Psoas muscle (tissue), 8 donors: Measurements from ENCODE around the gene PDE5A. TPM values are rescaled to one million over a fixed set of nuclear protein-coding genes. Genes with fewer than 3 reads are reported as not detected.

Experiments
- ATAC-seq, 4 donors: fragments of 200-7000 bp; cut with Tn5 transposase; one replicate each; pipeline ENCODE4 v1.9.1; 2020; ENCODE audit warnings: moderate library complexity in 3 of 4, mild to moderate bottlenecking in 2 of 4
- DNase-seq, 2 donors: peaks; one replicate each; pipeline ENCODE4 v3.0.0-alpha.2; 2020
- H3K27ac ChIP-seq: fragments of 200-600 bp; one replicate; pipeline ENCODE4 v1.8.0; 2022
- H3K27me3 ChIP-seq, 3 donors: fragments of 200-600 bp in 1 of 3; one replicate each; pipeline versions ENCODE4 v1.6.1 to v1.8.0; 2013 to 2022; ENCODE audit warnings: low read length in 2 of 3, mild to moderate bottlenecking in 2 of 3, moderate library complexity in 1 of 3; ENCODE audit not compliant: insufficient read depth in 3 of 3
- H3K36me3 ChIP-seq, 2 donors: fragments of 200-600 bp in 1 of 2; one replicate each; pipeline versions ENCODE4 v1.6.1 to v1.8.0; 2013 to 2022; ENCODE audit warnings: low read depth in 1 of 2, mild to moderate bottlenecking in 1 of 2, moderate library complexity in 1 of 2; ENCODE audit not compliant: insufficient read depth in 1 of 2
- H3K4me1 ChIP-seq: fragments of 200-600 bp; one replicate; pipeline ENCODE4 v1.8.0; 2022
- H3K4me3 ChIP-seq: fragments of 200-600 bp; one replicate; pipeline ENCODE4 v1.8.0; 2022; ENCODE audit warnings: mild to moderate bottlenecking
- H3K9me3 ChIP-seq: fragments of 200-600 bp; one replicate; pipeline ENCODE4 v1.8.0; 2022
- WGBS, 3 donors: extraction: QIAGEN DNeasy Blood & Tissue Kit; methylation state at CpG; one replicate each; pipeline versions ENCODE4 v1.1.6 to v1.1.7; 2013; 5-methylcytosine and 5-hydroxymethylcytosine counted together
- intact Hi-C, 2 donors: fragments of 100-400 bp; cut with DNase I; formaldehyde crosslinking; loops; one replicate each; pipeline versions ENCODE4 v1.11.0 to v1.14.2; 2022
- polyA plus RNA-seq, 3 donors: library from polyadenylated mRNA; stranded (reverse); fragments of 200-250 nt; gene quantifications; one replicate each; pipeline ENCODE4 v1.2.3, GENCODE V29; 2013
- total RNA-seq, 4 donors: library from RNA; stranded (reverse); fragmentation: NEBNext Ultra II Directional in 2 of 4; extraction: Animal tissue kit (Norgen Biotek cat#: 25700) in 2 of 4; gene quantifications; one replicate each; pipeline versions ENCODE4 v1.2.1 to v1.2.4, GENCODE V29; 2021 to 2023
- TF ChIP-seq, protein P1 (sequence below): fragments of 200-600 bp; IDR thresholded peaks from one replicate; pipeline ENCODE4 v1.8.0; 2022; ENCODE audit warnings: antibody characterized with exemption
- donor health status: healthy with polysubstance abuse.
- donor health status: DM: no; HTN: no; CAD: no; lungs with moderate emphysema.
- donor health status: Bipolar disorder and iron deficiency.
- donor health status: healthy.
- donor health status: DM: yes; HTN: yes; CAD: no.
- donor health status: DM: no; HTN: no; CAD: no.
- donor health status: DM: no; HTN: no; CAD: no.
- donor health status: DM: yes; HTN: yes; CAD: no.

The PDE5A gene
- total and polyA plus RNA-seq, 7 donors: 0.60 to 21.1 (median 4.4) TPM

GRCh38 chr4:119657111-119657611, 28.6 kb upstream of the PDE5A start:
- no peaks in the 10 kb centered on the region for H3K27me3 ChIP-seq
- ATAC-seq (no peak), DNase-seq (no peak)
- no peaks in the 10 kb centered on the region for H3K4me1 ChIP-seq
- no peak overlapping the region for H3K4me3 ChIP-seq
- intact Hi-C loops: no loop called here
- H3K27ac ChIP-seq: no peak overlapping the region
- TF ChIP-seq, protein P1, sequence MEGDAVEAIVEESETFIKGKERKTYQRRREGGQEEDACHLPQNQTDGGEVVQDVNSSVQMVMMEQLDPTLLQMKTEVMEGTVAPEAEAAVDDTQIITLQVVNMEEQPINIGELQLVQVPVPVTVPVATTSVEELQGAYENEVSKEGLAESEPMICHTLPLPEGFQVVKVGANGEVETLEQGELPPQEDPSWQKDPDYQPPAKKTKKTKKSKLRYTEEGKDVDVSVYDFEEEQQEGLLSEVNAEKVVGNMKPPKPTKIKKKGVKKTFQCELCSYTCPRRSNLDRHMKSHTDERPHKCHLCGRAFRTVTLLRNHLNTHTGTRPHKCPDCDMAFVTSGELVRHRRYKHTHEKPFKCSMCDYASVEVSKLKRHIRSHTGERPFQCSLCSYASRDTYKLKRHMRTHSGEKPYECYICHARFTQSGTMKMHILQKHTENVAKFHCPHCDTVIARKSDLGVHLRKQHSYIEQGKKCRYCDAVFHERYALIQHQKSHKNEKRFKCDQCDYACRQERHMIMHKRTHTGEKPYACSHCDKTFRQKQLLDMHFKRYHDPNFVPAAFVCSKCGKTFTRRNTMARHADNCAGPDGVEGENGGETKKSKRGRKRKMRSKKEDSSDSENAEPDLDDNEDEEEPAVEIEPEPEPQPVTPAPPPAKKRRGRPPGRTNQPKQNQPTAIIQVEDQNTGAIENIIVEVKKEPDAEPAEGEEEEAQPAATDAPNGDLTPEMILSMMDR: no peak
- no peaks in the 10 kb centered on the region for H3K9me3 ChIP-seq
- H3K36me3 ChIP-seq: no peaks in the 10 kb centered on the region

- Histone ChIP-seq H3K9me3 (no peaks in the 10 kb centered on the region), H3K27me3 (no peaks in the 10 kb centered on the region), H3K4me1 (no peaks in the 10 kb centered on the region), H3K27ac (no peak overlapping the region), H3K36me3 (no peaks in the 10 kb centered on the region), H3K4me3 (no peak overlapping the region)
- TF ChIP-seq, protein P1: no peak
- no peak for DNase-seq
- ATAC-seq: no peak
- intact Hi-C loops: no loop called here
Observed at GRCh38 chr4:119656342-119656741, 27.7 kb upstream of the PDE5A start.

- no peak overlapping the region for H3K27ac ChIP-seq
- ATAC-seq (no peak), DNase-seq (no peak)
- no peaks in the 10 kb centered on the region for H3K4me1 ChIP-seq
- H3K27me3 ChIP-seq: no peaks in the 10 kb centered on the region
- no peaks in the 10 kb centered on the region for H3K36me3 ChIP-seq
- TF ChIP-seq, protein P1: no peak
- H3K9me3 ChIP-seq: no peaks in the 10 kb centered on the region
- intact Hi-C loops: no loop called here
- no peak overlapping the region for H3K4me3 ChIP-seq
- 73 to 77% (median 77%) methylated on average over 4 of the region's 4 CpGs for WGBS, 3 donors
Observed at GRCh38 chr4:119655111-119655837, 26.7 kb upstream of the PDE5A start.

GRCh38 chr4:119653990-119654389, 25.4 kb upstream of the PDE5A start:
- no peak overlapping the region for H3K27ac ChIP-seq
- TF ChIP-seq, protein P1: no peak
- ATAC-seq (no peak), DNase-seq (no peak)
- no peak overlapping the region for H3K4me3 ChIP-seq
- H3K9me3 ChIP-seq: no peaks in the 10 kb centered on the region
- no peaks in the 10 kb centered on the region for H3K4me1 ChIP-seq
- intact Hi-C loops: no loop called here
- no peaks in the 10 kb centered on the region for H3K27me3 ChIP-seq
- 90 to 94% (median 92%) methylated on average over 4 of the region's 4 CpGs for WGBS, 3 donors
- H3K36me3 ChIP-seq: no peaks in the 10 kb centered on the region

- Histone ChIP-seq H3K4me1 (no peaks in the 10 kb centered on the region), H3K36me3 (no peaks in the 10 kb centered on the region), H3K27me3 (no peaks in the 10 kb centered on the region), H3K27ac (no peak overlapping the region), H3K9me3 (no peaks in the 10 kb centered on the region), H3K4me3 (no peak overlapping the region)
- DNase-seq: no peak
- intact Hi-C loops: no loop called here
- TF ChIP-seq, protein P1: no peak
- 87 to 96% (median 92%) methylated on average over 1 of the region's 1 CpG for WGBS, 3 donors
- no peak for ATAC-seq
Observed at GRCh38 chr4:119652998-119653397, 24.4 kb upstream of the PDE5A start.
